Measurements from ENCODE around the gene C5orf15. TPM values are rescaled to one million over a fixed set of nuclear protein-coding genes. Genes with fewer than 3 reads are reported as not detected.

Gene C5orf15
- 43.3 TPM for total RNA-seq

GRCh38 chr5:133968204-133968980 lies at the start of gene C5orf15:
Gene C5orf15 (minus strand): TSS chr5:133968625. CDS start chr5:133968584, 41 bp downstream.
- H3K27ac ChIP-seq (ENCODE audit: low read depth, low read length): peak within 1 kb of the TSS; percentile 97
- peak within 1 kb of the TSS; percentile 97 to 98 (median 97) for H3K4me3 ChIP-seq (ENCODE audit: low read length in 3 of 3)
- peaks cover 9 to 21% (median 16%) of the 10 kb centered on the region in 3 donors for H3K4me1 ChIP-seq (ENCODE audit: control insufficient read depth in 3 of 3, insufficient read depth in 3 of 3, low read length in 3 of 3)
- H3K9ac ChIP-seq (ENCODE audit: low read depth in 1 of 3, low read length in 3 of 3): peak within 1 kb of the TSS; percentile 94 to 99 (median 98)
- no peaks in the 10 kb centered on the region for H3K27me3 ChIP-seq (ENCODE audit: control insufficient read depth in 3 of 3, insufficient read depth in 3 of 3, low read length in 3 of 3)
- H3K9me3 ChIP-seq (ENCODE audit: control insufficient read depth in 3 of 3, low read length in 3 of 3): no peaks in the 10 kb centered on the region
- peaks cover 7 to 13% (median 13%) of the 10 kb centered on the region in 3 donors for H3K36me3 ChIP-seq (ENCODE audit: control insufficient read depth in 3 of 3, insufficient read depth in 3 of 3, low read length in 3 of 3)

GRCh38 chr5:134008266-134008749 lies 39.9 kb upstream of the C5orf15 start:
- H3K27me3 ChIP-seq (ENCODE audit: control insufficient read depth in 3 of 3, insufficient read depth in 3 of 3, low read length in 3 of 3): no peaks in the 10 kb centered on the region
- H3K9ac ChIP-seq (ENCODE audit: low read depth in 1 of 3, low read length in 3 of 3): no peak overlapping the region
- H3K4me1 ChIP-seq (ENCODE audit: control insufficient read depth in 3 of 3, insufficient read depth in 3 of 3, low read length in 3 of 3): peaks cover 15 to 20% (median 15%) of the 10 kb centered on the region in 3 donors
- H3K27ac ChIP-seq (ENCODE audit: low read depth, low read length): no peak overlapping the region
- no peaks in the 10 kb centered on the region for H3K36me3 ChIP-seq (ENCODE audit: control insufficient read depth in 3 of 3, insufficient read depth in 3 of 3, low read length in 3 of 3)
- no peaks in the 10 kb centered on the region for H3K9me3 ChIP-seq (ENCODE audit: control insufficient read depth in 3 of 3, low read length in 3 of 3)
- H3K4me3 ChIP-seq (ENCODE audit: low read length in 3 of 3): no peak overlapping the region

GRCh38 chr5:134007581-134008265 lies 39.3 kb upstream of the C5orf15 start:
- Histone ChIP-seq H3K27me3 (ENCODE audit: control insufficient read depth in 3 of 3, insufficient read depth in 3 of 3, low read length in 3 of 3) (no peaks in the 10 kb centered on the region), H3K27ac (ENCODE audit: low read depth, low read length) (no peak overlapping the region), H3K9me3 (ENCODE audit: control insufficient read depth in 3 of 3, low read length in 3 of 3) (no peaks in the 10 kb centered on the region), H3K4me1 (ENCODE audit: control insufficient read depth in 3 of 3, insufficient read depth in 3 of 3, low read length in 3 of 3) (peaks cover 21 to 26% (median 21%) of the 10 kb centered on the region in 3 donors), H3K36me3 (ENCODE audit: control insufficient read depth in 3 of 3, insufficient read depth in 3 of 3, low read length in 3 of 3) (peaks cover 0 to 2% (median 0%) of the 10 kb centered on the region in 3 donors), H3K4me3 (ENCODE audit: low read length in 3 of 3) (no peak overlapping the region), H3K9ac (ENCODE audit: low read depth in 1 of 3, low read length in 3 of 3) (no peak overlapping the region)

- Histone ChIP-seq H3K36me3 (ENCODE audit: control insufficient read depth in 3 of 3, insufficient read depth in 3 of 3, low read length in 3 of 3) (peaks cover 1 to 9% (median 4%) of the 10 kb centered on the region in 3 donors), H3K4me3 (ENCODE audit: low read length in 3 of 3) (peak overlapping the region; percentile 71 to 87 (median 85))
Observed at GRCh38 chr5:134006115-134006514, 37.7 kb upstream of the C5orf15 start.

GRCh38 chr5:134005417-134006061 lies 37.1 kb upstream of the C5orf15 start:
- Histone ChIP-seq H3K9me3 (ENCODE audit: control insufficient read depth in 3 of 3, low read length in 3 of 3) (no peaks in the 10 kb centered on the region), H3K27ac (ENCODE audit: low read depth, low read length) (peak overlapping the region; percentile 98), H3K4me1 (ENCODE audit: control insufficient read depth in 3 of 3, insufficient read depth in 3 of 3, low read length in 3 of 3) (peaks cover 41 to 48% (median 43%) of the 10 kb centered on the region in 3 donors), H3K4me3 (ENCODE audit: low read length in 3 of 3) (peak overlapping the region; percentile 71 to 87 (median 85)), H3K9ac (ENCODE audit: low read depth in 1 of 3, low read length in 3 of 3) (peak overlapping the region; percentile 92 to 99 (median 92)), H3K36me3 (ENCODE audit: control insufficient read depth in 3 of 3, insufficient read depth in 3 of 3, low read length in 3 of 3) (peaks cover 5 to 10% (median 8%) of the 10 kb centered on the region in 3 donors), H3K27me3 (ENCODE audit: control insufficient read depth in 3 of 3, insufficient read depth in 3 of 3, low read length in 3 of 3) (no peaks in the 10 kb centered on the region)

More at GRCh38 chr5:134006115-134006514, 37.7 kb upstream of the C5orf15 start:
- Histone ChIP-seq H3K9me3 (ENCODE audit: control insufficient read depth in 3 of 3, low read length in 3 of 3) (no peaks in the 10 kb centered on the region), H3K27me3 (ENCODE audit: control insufficient read depth in 3 of 3, insufficient read depth in 3 of 3, low read length in 3 of 3) (no peaks in the 10 kb centered on the region), H3K9ac (ENCODE audit: low read depth in 1 of 3, low read length in 3 of 3) (peak overlapping the region; percentile 92 to 99 (median 92)), H3K27ac (ENCODE audit: low read depth, low read length) (peak overlapping the region; percentile 98), H3K4me1 (ENCODE audit: control insufficient read depth in 3 of 3, insufficient read depth in 3 of 3, low read length in 3 of 3) (peaks cover 36 to 42% (median 37%) of the 10 kb centered on the region in 3 donors)

GRCh38 chr5:134004626-134005416 lies 36.4 kb upstream of the C5orf15 start, which contains the start of gene VDAC1:
Gene VDAC1 (minus strand): TSS chr5:134004975. CDS start chr5:133993012, 11,963 bp downstream.
- Histone ChIP-seq H3K4me3 (ENCODE audit: low read length in 3 of 3) (peak within 1 kb of the TSS; percentile 71 to 87 (median 85)), H3K27ac (ENCODE audit: low read depth, low read length) (peak within 1 kb of the TSS; percentile 98), H3K9ac (ENCODE audit: low read depth in 1 of 3, low read length in 3 of 3) (peak within 1 kb of the TSS; percentile 92 to 99 (median 92)), H3K27me3 (ENCODE audit: control insufficient read depth in 3 of 3, insufficient read depth in 3 of 3, low read length in 3 of 3) (no peaks in the 10 kb centered on the region), H3K36me3 (ENCODE audit: control insufficient read depth in 3 of 3, insufficient read depth in 3 of 3, low read length in 3 of 3) (peaks cover 5 to 10% (median 8%) of the 10 kb centered on the region in 3 donors), H3K4me1 (ENCODE audit: control insufficient read depth in 3 of 3, insufficient read depth in 3 of 3, low read length in 3 of 3) (peaks cover 48 to 55% (median 50%) of the 10 kb centered on the region in 3 donors), H3K9me3 (ENCODE audit: control insufficient read depth in 3 of 3, low read length in 3 of 3) (no peaks in the 10 kb centered on the region)

- H3K4me1 ChIP-seq (ENCODE audit: control insufficient read depth in 3 of 3, insufficient read depth in 3 of 3, low read length in 3 of 3): peaks cover 56 to 63% (median 58%) of the 10 kb centered on the region in 3 donors
Observed at GRCh38 chr5:134003817-134004625, 35.6 kb upstream of the C5orf15 start.

GRCh38 chr5:134003064-134003816 lies 34.8 kb upstream of the C5orf15 start:
- Histone ChIP-seq H3K4me3 (ENCODE audit: low read length in 3 of 3) (peak overlapping the region; percentile 71 to 87 (median 79)), H3K9me3 (ENCODE audit: control insufficient read depth in 3 of 3, low read length in 3 of 3) (no peaks in the 10 kb centered on the region), H3K9ac (ENCODE audit: low read depth in 1 of 3, low read length in 3 of 3) (peak overlapping the region; percentile 87 to 99 (median 90)), H3K4me1 (ENCODE audit: control insufficient read depth in 3 of 3, insufficient read depth in 3 of 3, low read length in 3 of 3) (peaks cover 61 to 70% (median 66%) of the 10 kb centered on the region in 3 donors), H3K27me3 (ENCODE audit: control insufficient read depth in 3 of 3, insufficient read depth in 3 of 3, low read length in 3 of 3) (no peaks in the 10 kb centered on the region), H3K36me3 (ENCODE audit: control insufficient read depth in 3 of 3, insufficient read depth in 3 of 3, low read length in 3 of 3) (peaks cover 5 to 10% (median 8%) of the 10 kb centered on the region in 3 donors), H3K27ac (ENCODE audit: low read depth, low read length) (peak overlapping the region; percentile 98)

More at GRCh38 chr5:134003817-134004625, 35.6 kb upstream of the C5orf15 start:
- Histone ChIP-seq H3K27ac (ENCODE audit: low read depth, low read length) (peak overlapping the region; percentile 98), H3K9me3 (ENCODE audit: control insufficient read depth in 3 of 3, low read length in 3 of 3) (no peaks in the 10 kb centered on the region), H3K9ac (ENCODE audit: low read depth in 1 of 3, low read length in 3 of 3) (peak overlapping the region; percentile 87 to 99 (median 90)), H3K4me3 (ENCODE audit: low read length in 3 of 3) (peak overlapping the region; percentile 71 to 87 (median 79)), H3K36me3 (ENCODE audit: control insufficient read depth in 3 of 3, insufficient read depth in 3 of 3, low read length in 3 of 3) (peaks cover 5 to 10% (median 8%) of the 10 kb centered on the region in 3 donors), H3K27me3 (ENCODE audit: control insufficient read depth in 3 of 3, insufficient read depth in 3 of 3, low read length in 3 of 3) (no peaks in the 10 kb centered on the region)

Measured in skeletal muscle tissue (tissue), 4 donors.